ENCODE measurements around the gene MRTFB. TPM values are rescaled to one million over a fixed set of nuclear protein-coding genes. Genes with fewer than 3 reads are reported as not detected.

The MRTFB gene
- polyA plus RNA-seq, 1 experiment = 10.5 TPM

- H3K9me3 ChIP-seq (ENCODE audit: control insufficient read depth, insufficient read depth, low read length) = no peaks in the 10 kb centered on the region
- ChIA-PET CTCF (no interaction called here), POLR2A (no interaction called here)
- H3K27me3 ChIP-seq (ENCODE audit: control insufficient read depth, insufficient read depth, low read length) = no peaks in the 10 kb centered on the region
- no peak for TF ChIP-seq CTCF (IDR thresholded peaks at IDR 0.05; ENCODE audit: low read depth, low read length)
- no peak overlapping the region for H3K27ac ChIP-seq (ENCODE audit: low read depth, low read length)
- no peak overlapping the region for H3K4me3 ChIP-seq (ENCODE audit: low read depth, low read length)
- DNase-seq (ENCODE audit: low read depth, low spot score) = no peak
Measured at GRCh38 chr16:14196539-14196938, 125.4 kb downstream of the MRTFB start.

DNA sequence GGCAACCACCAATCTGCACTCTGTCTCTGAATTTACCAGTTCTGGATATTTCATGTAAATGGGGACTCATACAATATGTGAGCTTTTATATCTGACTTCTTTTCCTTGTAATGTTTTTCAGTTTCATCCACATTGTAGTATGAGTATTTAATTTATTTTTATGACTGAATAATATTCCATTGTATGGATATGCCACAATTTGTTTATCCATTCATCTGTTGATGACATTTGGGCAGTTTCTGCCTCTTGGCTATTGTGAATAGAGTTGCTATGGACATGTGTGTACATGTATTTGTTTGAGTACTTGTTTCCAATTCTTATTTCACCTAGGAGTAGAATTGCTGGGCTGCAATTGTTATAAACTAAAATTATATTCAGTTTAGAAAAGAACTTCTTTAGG, 126.9 kb downstream of the MRTFB start:
- no peak for TF ChIP-seq CTCF (IDR thresholded peaks at IDR 0.05; ENCODE audit: low read depth, low read length)
- Histone ChIP-seq H3K27ac (ENCODE audit: low read depth, low read length) (no peak overlapping the region), H3K4me3 (ENCODE audit: low read depth, low read length) (no peak overlapping the region), H3K9me3 (ENCODE audit: control insufficient read depth, insufficient read depth, low read length) (no peaks in the 10 kb centered on the region), H3K27me3 (ENCODE audit: control insufficient read depth, insufficient read depth, low read length) (no peaks in the 10 kb centered on the region)
- no peak for DNase-seq (ENCODE audit: low read depth, low spot score)
- POLR2A ChIA-PET = no interaction called here
- CTCF ChIA-PET = interaction anchor here (1.5 kb wide), 1 partner anchor 278 kb away, joined by 3 read pairs; the partner anchor contains the start of gene ERCC4

DNA sequence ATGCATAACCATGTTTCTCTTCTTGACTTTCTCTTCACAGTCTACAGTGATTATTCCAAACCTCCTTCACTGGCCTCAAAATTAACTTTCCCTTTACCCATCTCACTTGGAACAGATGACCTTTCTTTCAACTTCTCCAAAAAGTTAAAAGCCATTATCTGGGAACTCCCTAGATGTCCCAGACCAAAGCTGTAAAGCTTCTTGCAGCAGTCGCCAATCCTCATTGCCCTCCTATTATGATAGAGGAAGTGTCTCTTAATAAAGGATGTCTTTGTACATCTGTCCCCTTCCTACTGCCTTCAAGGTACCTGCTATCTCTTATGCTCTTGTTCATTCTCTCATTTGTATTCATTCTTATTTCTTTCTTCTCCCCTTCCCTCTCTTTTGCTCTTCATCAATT, 127.5 kb downstream of the MRTFB start:
- Histone ChIP-seq H3K27me3 (ENCODE audit: control insufficient read depth, insufficient read depth, low read length) (no peaks in the 10 kb centered on the region), H3K9me3 (ENCODE audit: control insufficient read depth, insufficient read depth, low read length) (no peaks in the 10 kb centered on the region), H3K27ac (ENCODE audit: low read depth, low read length) (no peak overlapping the region), H3K4me3 (ENCODE audit: low read depth, low read length) (no peak overlapping the region)
- DNase-seq (ENCODE audit: low read depth, low spot score) = no peak
- no peak for TF ChIP-seq CTCF (IDR thresholded peaks at IDR 0.05; ENCODE audit: low read depth, low read length)
- ChIA-PET POLR2A (no interaction called here), CTCF (interaction anchor here (1.5 to 2.4 kb wide), 3 partner anchors 12 to 279 kb away, joined by 3 to 8 read pairs (median 8); partner anchors contain the start of gene ERCC4)

GRCh38 chr16:14199199-14199598, 128.1 kb downstream of the MRTFB start:
- CTCF ChIA-PET = interaction anchor here (1.4 to 2.4 kb wide), 3 partner anchors 13 to 280 kb away, joined by 3 to 8 read pairs (median 8); partner anchors contain the start of gene ERCC4
- H3K27ac ChIP-seq (ENCODE audit: low read depth, low read length) = no peak overlapping the region
- no peak for DNase-seq (ENCODE audit: low read depth, low spot score)
- no peak for TF ChIP-seq CTCF (IDR thresholded peaks at IDR 0.05; ENCODE audit: low read depth, low read length)
- POLR2A ChIA-PET = no interaction called here
- H3K4me3 ChIP-seq (ENCODE audit: low read depth, low read length) = no peak overlapping the region
- no peaks in the 10 kb centered on the region for H3K27me3 ChIP-seq (ENCODE audit: control insufficient read depth, insufficient read depth, low read length)
- H3K9me3 ChIP-seq (ENCODE audit: control insufficient read depth, insufficient read depth, low read length) = no peaks in the 10 kb centered on the region

DNA sequence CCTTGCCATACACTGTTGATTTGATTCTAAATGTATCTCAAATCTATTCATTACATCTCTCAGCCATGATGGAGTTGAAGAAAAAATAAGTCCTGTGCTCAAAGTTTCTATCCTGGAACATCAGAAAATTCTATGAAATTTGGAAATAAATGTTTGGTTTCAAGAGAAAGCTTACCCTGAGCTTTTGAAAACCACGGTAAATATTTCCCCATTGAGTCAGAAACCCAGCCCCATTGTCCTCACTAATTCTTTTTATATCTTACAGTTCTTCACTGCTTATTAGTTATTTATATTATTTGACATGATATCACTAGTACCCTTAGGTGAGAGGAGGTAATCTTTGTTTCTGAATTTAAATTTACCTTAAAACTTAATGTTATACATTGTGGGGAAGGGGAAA, 128.5 kb downstream of the MRTFB start:
- no peak for DNase-seq (ENCODE audit: low read depth, low spot score)
- ChIA-PET CTCF (interaction anchor here (1.4 to 2.4 kb wide), 3 partner anchors 13 to 280 kb away, joined by 3 to 8 read pairs (median 8); partner anchors contain the start of gene ERCC4), POLR2A (no interaction called here)
- Histone ChIP-seq H3K9me3 (ENCODE audit: control insufficient read depth, insufficient read depth, low read length) (no peaks in the 10 kb centered on the region), H3K27me3 (ENCODE audit: control insufficient read depth, insufficient read depth, low read length) (no peaks in the 10 kb centered on the region), H3K4me3 (ENCODE audit: low read depth, low read length) (no peak overlapping the region), H3K27ac (ENCODE audit: low read depth, low read length) (no peak overlapping the region)
- no peak for TF ChIP-seq CTCF (IDR thresholded peaks at IDR 0.05; ENCODE audit: low read depth, low read length)

Measured in AG04450 (cell line).